ENCODE results near the gene TTC9. TPM values are rescaled to one million over a fixed set of nuclear protein-coding genes. Genes with fewer than 3 reads are reported as not detected.

Gene TTC9
- total RNA-seq, 1 donor from 2014 or later, result 4.0 TPM

GRCh38 chr14:70645892-70646291 is 4.2 kb downstream of the TTC9 start:
- DNase-seq (ENCODE audit: low read depth), result no peak

- no peak for DNase-seq (ENCODE audit: low read depth)
Measured at GRCh38 chr14:70646705-70647104, 5.0 kb downstream of the TTC9 start.

- DNase-seq (ENCODE audit: low read depth), result no peak
Measured at GRCh38 chr14:70648346-70648745, 6.6 kb downstream of the TTC9 start.

- no peak for DNase-seq (ENCODE audit: low read depth)
Measured at GRCh38 chr14:70649803-70650202, 8.1 kb downstream of the TTC9 start.

GRCh38 chr14:70651522-70651921 is 9.8 kb downstream of the TTC9 start:
- DNase-seq (ENCODE audit: low read depth), result no peak

GRCh38 chr14:70652871-70653270 is 11.2 kb downstream of the TTC9 start:
- DNase-seq (ENCODE audit: low read depth), result peak; percentile 61

- no peak for DNase-seq (ENCODE audit: low read depth)
Measured at GRCh38 chr14:70653662-70654061, 11.9 kb downstream of the TTC9 start.

- DNase-seq (ENCODE audit: low read depth), result peak; percentile 28
Measured at GRCh38 chr14:70654632-70655031, 12.9 kb downstream of the TTC9 start.

GRCh38 chr14:70655110-70655826 is 13.6 kb downstream of the TTC9 start:
- DNase-seq (ENCODE audit: low read depth), result no peak

GRCh38 chr14:70658899-70659298 is 17.2 kb downstream of the TTC9 start:
- no peak for DNase-seq (ENCODE audit: low read depth)

- no peak for DNase-seq (ENCODE audit: low read depth)
Measured at GRCh38 chr14:70660967-70661893, 19.5 kb downstream of the TTC9 start.

- DNase-seq (ENCODE audit: low read depth), result no peak
Measured at GRCh38 chr14:70662080-70662479, 20.4 kb downstream of the TTC9 start.

- no peak for DNase-seq (ENCODE audit: low read depth)
Measured at GRCh38 chr14:70662816-70663215, 21.1 kb downstream of the TTC9 start.

- no peak for DNase-seq (ENCODE audit: low read depth)
Measured at GRCh38 chr14:70663707-70664179, 22.0 kb downstream of the TTC9 start.

GRCh38 chr14:70664698-70665447 is 23.2 kb downstream of the TTC9 start:
- DNase-seq (ENCODE audit: low read depth), result no peak

GRCh38 chr14:70665448-70666360 is 24.0 kb downstream of the TTC9 start:
- peak; percentile 76 for DNase-seq (ENCODE audit: low read depth)

- peak; percentile 63 for DNase-seq (ENCODE audit: low read depth)
Measured at GRCh38 chr14:70666361-70666686, 24.6 kb downstream of the TTC9 start.

GRCh38 chr14:70670992-70671651 is 29.4 kb downstream of the TTC9 start:
- DNase-seq (ENCODE audit: low read depth), result no peak

GRCh38 chr14:70671652-70672644 is 30.2 kb downstream of the TTC9 start:
- DNase-seq (ENCODE audit: low read depth), result no peak
